GM19372 (cell line): ENCODE results near the gene TRNP1.
"Not testable (repeated sequence)": the region's sequence is repeated elsewhere in the genome, so short reads cannot be mapped to it uniquely, and the experiment has no call there.

Source experiments
- ATAC-seq: cut with Tn5 transposase; IDR thresholded peaks from one replicate; pipeline ENCODE4 v1.9.1; 2021; ENCODE audit warnings: mild to moderate bottlenecking, low read depth, moderate library complexity; ENCODE audit not compliant: unreplicated experiment

The TRNP1 gene, protein sequence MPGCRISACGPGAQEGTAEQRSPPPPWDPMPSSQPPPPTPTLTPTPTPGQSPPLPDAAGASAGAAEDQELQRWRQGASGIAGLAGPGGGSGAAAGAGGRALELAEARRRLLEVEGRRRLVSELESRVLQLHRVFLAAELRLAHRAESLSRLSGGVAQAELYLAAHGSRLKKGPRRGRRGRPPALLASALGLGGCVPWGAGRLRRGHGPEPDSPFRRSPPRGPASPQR

DNA sequence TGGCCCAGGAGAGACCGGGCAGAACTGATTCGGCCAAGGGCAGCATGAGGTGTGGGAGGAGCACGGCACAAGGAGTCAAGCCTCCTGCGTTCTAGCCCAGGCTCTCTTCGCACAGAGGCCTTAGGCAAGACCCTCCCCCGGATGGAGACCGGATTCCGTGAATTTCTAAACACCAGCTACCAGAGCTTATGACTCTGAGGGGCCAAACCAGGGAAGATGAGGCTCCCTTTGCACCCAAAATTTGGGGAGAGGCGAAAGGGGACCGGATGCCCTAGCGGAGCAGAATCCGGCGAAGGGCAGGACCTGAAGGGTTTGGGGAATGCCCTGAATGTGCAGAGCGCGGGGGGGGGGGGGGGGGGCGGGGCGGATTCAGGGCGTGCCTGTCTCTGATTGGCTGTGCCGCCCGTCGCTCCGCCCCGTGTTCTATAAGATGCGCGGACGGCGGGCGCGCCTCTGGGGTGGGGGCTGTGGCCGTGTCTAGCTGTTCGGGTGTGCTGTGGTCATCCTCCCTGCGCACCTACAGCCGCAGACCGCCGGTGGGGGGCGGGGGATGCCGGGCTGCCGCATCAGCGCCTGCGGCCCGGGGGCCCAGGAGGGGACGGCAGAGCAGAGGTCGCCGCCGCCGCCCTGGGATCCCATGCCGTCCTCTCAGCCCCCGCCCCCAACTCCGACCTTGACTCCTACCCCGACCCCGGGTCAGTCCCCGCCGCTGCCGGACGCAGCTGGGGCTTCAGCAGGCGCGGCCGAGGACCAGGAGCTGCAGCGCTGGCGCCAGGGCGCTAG is at the start of gene TRNP1:
Gene TRNP1 (plus strand): TSS at position 456 of the 783 bp plus-strand sequence. CDS start 95 bp downstream, at position 551.
- ATAC-seq = no peak

DNA sequence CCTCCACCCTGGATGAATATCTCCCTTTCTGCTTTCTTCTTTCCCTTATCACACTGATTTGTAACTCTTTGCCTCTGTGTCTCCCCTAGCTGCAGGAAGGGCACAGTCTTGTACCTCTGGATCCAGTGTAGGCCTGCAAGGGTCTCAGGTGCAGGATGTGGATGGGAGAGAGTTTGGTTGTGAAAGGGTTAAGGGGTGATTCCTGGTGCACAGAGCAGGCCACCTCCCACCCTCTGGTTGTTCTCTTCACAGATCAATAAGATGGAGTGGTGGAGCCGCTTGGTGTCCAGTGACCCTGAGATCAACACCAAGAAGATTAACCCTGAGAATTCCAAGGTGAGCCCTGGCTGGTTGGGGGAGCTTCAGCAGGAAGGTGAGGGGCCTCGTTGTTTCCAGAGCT is 48.4 kb upstream of the TRNP1 start:
- ATAC-seq = no peak

DNA sequence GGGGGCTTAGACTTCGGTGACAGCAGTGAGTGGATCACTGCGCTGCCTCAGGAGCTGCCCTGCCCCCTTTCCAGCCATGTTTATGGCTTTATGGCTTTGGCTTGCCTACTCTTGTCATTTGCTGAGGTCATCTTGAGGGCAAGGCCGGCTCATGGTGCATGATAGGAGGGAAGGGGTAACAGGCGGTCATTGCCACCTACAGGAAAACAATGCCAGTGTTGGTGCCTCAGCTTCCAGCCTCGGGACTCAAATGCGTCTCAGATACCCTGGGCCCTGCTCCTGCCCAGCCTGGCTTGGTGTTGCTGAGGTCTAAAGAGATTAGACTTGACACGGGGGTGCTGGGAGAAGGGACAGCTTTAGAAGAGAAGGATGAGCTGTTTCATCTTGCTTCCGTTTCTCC is 47.8 kb upstream of the TRNP1 start:
- no peak for ATAC-seq

DNA sequence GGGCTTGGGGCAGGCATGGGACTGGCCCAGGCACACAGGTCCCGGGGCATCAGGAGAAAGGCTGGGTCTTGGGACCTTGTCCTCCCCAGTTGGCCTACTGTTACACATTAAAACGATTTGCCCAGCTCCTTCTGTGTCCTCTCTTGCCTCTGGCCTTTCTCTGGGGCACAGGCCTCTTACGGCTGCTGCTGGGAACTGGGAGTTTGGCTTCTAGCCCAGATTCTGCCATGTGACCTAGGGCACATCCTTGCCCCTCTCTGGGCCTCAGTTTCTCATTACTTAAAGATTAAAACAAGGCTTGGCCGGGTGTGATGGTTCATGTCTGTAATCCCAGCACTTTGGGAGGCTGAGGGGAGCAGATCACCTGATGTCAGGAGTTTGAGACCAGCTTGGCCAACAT is 47.2 kb upstream of the TRNP1 start:
- ATAC-seq = no peak

DNA sequence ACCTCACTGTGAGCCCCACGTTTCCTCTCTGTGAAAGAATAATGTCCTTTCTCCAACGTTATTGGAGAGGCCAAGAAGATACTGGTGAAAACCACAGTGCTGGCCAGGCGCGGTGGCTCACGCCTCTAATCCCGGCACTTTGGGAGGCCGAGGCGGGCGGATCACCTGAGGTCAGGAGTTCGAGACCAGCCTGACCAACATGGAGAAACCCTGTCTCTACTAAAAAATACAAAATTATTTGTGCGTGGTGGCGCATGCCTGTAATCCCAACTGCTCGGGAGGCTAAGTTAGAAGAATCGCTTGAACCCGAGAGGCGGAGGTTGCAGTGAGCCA is 44.8 kb upstream of the TRNP1 start:
- ATAC-seq = not testable (repeated sequence)

DNA sequence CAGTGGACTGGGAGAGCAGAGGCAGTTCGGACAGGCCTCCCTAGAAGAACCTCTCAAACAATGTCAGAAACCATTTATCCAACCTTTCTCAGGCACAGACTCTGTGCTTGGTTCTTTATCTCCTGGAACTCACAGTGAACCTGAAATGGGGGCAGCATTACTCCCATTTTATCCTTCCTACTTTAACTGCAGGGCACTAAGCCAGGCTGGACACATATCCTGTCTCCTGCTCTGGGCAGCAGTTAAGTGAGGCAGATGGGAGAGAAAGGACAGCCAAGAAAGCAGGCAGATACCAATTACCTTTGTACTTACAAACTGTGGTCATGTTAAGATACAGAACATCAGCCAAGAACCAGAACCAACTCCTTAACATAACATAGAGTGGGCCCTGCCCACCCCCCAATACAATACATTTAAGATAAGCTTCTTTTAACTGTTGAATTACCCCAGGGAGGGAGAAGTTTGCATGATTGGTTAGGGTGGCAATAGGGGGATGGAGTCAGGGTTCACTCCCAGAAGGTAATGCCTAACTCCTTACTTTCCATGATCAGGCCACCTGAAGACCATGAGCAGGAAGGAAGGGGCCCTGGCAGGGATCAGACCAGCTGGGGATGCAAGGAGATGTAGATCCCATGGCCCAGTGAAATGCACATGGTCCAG is 44.1 kb upstream of the TRNP1 start:
- no peak for ATAC-seq

DNA sequence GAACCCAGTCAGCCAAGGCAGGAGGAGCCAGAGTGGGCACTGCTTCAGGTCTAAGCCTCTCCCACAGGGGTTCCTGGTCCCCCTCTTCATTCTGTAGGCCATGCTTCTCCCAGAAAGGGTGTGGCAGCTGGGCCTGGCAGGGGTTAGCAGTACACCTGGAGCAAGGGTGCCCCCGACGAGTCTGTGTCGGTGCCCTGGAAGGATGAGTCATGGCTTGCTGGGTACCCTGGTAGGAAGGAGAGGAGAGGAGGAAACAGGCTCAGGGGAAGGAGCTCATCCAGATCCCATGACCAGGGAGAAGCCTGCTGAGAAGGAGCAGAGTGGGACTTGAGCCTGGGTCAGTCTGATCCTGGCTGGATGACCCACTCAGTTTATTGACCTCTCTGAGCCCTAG is 43.6 kb upstream of the TRNP1 start:
- no peak for ATAC-seq

DNA sequence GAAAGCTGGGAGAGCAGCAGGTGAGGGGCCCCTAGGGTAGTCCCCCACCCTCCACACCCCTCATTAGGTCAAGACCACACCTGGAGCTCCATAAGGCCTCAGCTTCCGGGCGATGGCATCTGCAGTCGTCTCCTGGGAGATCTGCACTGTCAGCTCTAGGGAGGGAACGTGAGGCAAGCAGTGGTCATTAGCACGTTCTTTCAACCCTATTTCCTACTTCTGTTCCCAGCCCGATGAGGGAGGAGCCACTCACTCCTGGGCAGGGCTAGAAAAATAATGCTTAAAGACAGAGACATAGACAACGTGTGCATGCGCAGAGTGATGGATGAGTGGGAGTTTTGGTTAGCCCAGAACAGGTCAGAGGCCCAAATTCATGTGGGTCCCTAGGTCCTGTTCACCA is 42.9 kb upstream of the TRNP1 start:
- ATAC-seq = no peak

DNA sequence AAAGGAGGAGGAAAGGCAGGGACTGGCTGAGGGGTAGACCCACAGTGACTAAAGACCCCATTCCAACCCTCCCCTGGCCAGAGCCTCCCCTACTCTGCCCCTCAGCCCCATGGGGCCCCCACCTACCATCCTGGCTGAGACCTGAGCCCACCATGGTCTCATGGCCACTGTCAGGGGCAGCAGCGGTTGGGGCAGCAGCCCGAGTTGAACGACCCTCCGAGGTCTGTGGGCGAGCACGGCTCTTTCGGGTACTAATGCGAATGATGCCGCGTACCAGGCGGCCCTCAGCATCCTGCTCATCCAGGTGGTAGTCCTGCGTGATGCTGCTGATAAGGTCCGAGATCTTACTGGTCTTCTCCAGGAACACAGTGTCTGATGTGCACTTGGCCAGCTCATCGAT is 42.3 kb upstream of the TRNP1 start:
- ATAC-seq = no peak

DNA sequence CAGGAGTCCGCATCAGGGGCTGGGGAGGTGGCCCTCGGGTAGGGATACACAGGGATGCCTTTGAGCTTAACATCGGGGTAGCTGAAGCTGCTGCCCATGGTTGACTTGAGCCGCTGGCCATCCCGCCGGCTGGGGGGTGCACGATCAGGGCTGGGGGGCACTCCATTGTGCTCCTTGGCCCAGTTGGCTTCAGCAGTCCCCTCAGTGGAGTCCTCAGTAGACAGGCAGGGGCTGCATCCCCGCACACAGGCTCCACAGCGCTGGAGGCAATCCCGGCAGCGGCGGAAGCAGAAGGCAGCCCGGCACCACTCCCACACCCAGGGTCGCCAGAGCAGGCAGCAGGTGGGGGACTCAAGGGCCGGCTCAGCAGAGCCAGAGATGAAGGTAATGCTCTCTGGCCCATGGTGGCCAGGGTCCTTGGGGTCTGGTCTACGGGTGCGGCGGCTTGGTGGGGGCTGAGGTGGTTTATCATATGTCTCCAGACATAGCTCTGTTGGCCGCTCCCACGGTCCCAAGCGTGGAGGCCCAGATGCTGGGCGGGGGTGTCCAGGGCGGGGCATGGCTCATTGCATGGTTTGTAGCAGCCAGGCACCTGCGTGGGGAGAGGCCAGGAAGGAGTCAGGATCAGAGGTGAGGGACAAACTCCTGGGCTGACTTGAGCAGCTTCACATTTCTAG is 41.5 kb upstream of the TRNP1 start:
- ATAC-seq = no peak

DNA sequence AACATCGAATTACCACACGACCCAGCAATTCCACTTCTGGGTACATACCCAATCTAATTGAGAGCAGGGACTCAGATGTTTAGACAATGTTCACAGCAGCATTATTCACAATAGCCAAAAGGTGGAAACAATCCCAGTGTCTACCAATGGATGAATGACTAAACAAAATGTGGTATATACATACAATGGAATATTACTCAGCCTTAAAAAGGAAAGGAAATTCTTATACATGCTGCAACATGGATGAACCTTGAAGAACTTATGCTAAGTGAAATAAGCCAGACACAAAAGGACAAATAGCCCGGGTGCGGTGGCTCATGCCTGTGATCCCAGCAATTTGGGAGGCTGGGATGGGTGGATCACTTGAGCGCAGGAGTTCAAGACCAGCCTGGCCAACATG is 40.1 kb upstream of the TRNP1 start:
- ATAC-seq = no peak

DNA sequence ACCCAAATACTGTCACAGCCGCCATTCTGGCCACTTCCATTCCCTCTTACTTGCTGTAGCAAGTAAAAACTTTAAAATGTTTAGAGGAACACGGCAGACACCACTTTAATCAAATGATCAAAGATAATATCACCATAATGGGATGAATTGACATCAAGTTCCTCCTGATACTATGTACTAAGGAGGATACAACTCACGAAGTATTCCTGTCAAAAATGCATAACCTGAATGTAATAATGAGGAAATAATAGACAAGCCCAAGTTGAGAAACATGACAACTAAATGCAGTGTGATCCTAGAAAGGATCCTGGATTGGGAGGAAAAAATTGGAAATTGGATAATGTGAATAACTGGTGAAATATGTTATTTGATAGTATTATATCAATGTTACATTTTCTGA is 37.2 kb upstream of the TRNP1 start:
- no peak for ATAC-seq

DNA sequence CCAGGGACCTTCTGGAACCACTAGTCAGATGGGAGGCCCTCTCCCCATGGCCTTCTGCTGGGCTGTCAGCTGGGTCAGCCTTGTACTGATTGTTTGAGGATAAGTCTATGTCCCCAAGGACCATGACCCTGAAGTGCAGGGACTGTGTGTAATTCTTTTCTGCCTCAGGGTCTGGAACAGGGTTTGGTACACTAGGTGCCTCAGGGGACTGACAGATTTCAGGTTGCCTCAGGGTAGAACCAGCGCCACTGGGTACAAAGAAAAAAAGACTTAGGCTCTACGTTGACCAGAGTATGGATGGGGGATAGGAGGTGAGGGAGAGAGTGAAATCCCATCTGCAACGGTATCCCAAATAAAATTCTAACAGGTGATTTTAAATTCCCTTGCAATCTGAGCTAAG is 36.2 kb upstream of the TRNP1 start:
- no peak for ATAC-seq

DNA sequence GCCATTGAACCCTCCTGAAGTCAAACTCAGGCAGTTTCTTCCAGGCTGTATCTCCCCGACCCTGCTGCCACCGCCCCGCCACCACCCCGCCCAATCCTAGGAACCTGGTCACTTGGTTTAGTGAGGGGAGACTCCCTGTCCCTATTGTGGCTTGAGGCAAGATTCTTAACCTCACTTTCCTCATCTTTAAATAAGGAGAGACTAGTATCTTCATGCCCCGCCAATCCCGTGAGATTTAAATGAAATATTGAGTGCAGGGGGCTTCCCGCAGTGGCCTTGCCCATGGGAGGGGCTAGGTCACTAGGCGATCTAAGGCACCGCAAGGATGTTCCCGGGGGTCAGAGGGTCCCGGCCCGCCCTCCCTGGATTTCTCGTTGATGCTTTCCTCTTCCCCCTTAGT is 34.2 kb upstream of the TRNP1 start:
- ATAC-seq = no peak

DNA sequence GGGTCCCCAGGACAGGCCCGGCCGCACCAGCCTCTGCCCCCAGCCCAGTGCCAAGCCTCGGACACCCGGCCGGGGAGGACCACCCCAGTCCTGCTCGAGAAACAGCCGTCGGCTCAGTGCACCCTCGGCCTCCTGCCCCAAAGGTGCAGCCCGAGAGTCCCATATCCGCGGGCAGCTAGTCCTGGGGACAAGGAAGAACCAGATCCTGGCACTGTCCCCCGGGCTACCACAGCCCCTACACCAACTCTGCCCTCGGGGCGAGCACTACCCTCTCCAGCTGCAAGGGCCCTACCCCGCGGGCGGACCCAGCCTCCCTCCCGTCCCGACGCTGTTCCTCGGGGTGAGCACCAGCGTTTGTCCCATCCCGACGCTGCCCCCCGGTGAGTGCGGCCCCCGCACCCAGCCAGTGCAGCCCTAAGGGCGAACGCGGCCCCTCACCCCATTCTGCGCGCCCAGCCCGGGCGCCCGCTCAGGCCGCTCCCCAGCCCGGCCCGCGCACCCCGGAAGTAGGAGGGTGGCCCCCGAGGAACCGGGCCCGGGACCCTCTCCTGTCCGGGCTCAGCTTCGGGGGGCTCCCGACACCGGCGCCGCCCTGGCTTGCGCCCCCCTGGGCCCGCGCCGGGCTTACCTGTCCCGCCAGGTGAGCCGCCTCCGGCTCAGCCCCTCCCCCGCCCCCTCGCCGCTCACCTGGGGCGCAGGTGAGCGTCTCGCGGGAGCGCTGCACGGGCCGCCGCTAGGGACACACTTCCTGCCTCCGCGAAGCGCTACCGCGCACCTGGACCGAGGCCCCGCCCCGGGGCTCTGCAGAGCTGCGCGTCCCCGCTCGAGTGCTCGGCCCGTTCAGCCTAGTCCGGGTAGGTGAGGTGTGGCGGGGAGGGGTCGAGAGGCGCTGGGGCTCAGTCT is 33.5 kb upstream of the TRNP1 start, which contains the start of gene KDF1:
Gene KDF1 (minus strand): TSS at position 747 of the 903 bp plus-strand sequence. CDS start 8,088 bp downstream, outside the sequence.
- no peak for ATAC-seq

DNA sequence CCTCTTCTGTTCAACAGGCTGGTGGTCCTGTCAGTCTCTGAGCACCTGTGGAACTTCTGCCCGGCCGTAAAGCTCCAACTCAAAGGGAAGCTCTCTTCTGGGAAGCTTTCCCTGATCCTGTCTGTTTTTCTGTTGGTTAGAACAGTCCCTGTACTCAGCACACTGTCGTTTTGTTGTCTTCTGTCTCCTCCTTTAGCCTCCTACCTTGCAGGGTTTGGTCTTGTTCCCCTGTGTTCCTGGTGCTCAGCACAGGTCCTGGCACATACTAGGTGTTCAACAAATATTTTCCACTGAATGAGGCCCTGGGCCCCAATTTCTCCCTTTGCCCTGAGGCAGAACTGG is 32.9 kb upstream of the TRNP1 start:
- ATAC-seq = no peak

DNA sequence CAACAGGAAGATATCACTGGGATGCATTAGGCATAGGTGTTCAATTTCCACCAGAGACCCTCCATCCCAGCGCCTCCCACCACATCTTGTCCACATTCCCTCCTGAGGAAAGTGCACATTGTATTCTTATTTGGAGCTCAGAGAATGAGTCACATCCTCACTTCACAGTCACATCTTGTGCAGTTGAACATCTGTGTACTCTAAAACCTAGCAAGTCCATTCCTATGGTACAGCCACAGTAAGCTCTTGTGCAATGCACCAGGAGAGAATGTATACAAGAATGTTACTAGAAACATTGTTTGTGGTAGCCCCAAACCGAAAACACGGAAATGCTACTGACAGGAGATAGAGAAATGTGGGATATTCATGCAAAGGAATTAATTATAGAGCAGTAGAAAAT is 31.7 kb upstream of the TRNP1 start:
- ATAC-seq = no peak

DNA sequence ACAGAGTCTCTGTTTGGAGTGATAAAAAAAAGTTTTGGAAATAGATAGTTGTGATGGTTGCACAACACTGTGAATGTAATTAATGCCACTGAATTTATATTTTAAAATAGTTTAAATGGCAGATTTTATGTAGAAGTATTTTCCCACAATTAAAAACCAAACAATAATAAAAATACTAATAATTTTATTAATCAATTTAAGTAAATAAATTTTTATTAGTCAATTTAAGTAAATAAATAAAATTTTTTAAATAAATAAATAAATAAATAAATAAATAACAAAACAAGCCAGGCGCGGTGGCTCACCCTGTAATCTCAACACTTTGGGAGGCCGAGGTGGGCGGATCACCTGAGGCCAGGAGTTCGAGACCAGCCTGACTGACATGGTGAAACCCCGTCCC is 28.3 kb upstream of the TRNP1 start:
- ATAC-seq = no peak

DNA sequence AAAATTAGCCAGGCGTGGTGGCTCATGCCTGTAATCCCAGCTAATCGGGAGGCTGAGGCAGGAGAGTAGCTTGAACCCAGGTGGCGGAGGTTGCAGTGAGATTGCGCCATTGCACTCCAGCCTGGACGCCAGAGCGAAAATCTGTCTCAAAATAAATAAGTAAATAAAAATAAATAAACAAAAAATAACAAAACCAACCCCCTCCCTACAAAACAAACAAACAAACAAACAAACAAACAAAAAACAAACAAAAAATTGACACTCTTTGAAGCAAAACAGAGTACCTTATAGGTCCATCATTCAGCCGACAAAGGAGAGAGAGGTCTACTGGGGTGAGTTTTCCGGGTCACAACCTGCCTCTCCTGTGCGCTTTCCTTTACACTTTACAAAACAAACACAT is 27.9 kb upstream of the TRNP1 start:
- no peak for ATAC-seq

DNA sequence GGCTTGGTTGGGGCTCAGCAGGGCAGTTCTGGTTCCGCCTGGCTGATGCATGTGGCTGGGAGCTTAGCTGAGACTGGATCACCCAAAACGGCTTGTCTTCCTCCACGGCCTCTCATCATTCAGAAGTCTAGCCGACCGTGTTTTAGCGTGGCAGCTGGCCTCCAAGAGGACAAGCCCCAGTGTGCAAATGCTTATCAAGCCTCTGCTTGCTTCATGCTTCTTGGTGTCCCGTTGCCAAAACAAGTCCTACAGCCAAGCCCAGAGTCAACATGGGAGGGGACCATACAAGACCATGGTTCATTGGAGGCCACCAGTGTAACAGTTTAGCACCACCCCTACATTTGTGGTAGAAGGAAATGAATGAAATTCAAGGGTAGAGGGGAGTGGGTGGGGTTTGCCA is 22.7 kb upstream of the TRNP1 start:
- ATAC-seq = no peak
